Adrenal gland (tissue), 5 donors: Measurements from ENCODE around the gene KCNJ1.

Source experiments
- CTCF ChIP-seq, 6 experiments: fragments of 450-650 bp in 4 of 6; fragments of 200-600 bp in 2 of 6; sonication (generic) in 1 of 6; IDR thresholded peaks; 1 replicate in 5 of 6; 2 replicates in 1 of 6; pipeline versions ENCODE4 v1.5.1 to v1.8.0; 2016 to 2021; ENCODE audit warnings: antibody characterized with exemption in 6 of 6, mild to moderate bottlenecking in 2 of 6, moderate library complexity in 1 of 6
- POLR2A ChIP-seq, 2 donors: fragments of 450-650 bp; IDR thresholded peaks; one replicate each; pipeline ENCODE4 v1.6.1; 2017; ENCODE audit warnings: antibody characterized with exemption in 2 of 2, mild to moderate bottlenecking in 2 of 2, moderate library complexity in 1 of 2
- donor health status: DM: no; HTN: no; CAD: no.

GRCh38 chr11:128840783-128841182, 26.3 kb downstream of the KCNJ1 start:
- no peak for TF ChIP-seq CTCF (IDR thresholded peaks at IDR 0.05)
- no peak for TF ChIP-seq POLR2A (IDR thresholded peaks at IDR 0.05)
